ENCODE measurements around the gene DUSP23. TPM values are rescaled to one million over a fixed set of nuclear protein-coding genes. Genes with fewer than 3 reads are reported as not detected.

Gene DUSP23
- total and polyA plus RNA-seq, 2 experiments from 2014 or later, result 56.3 to 97.6 TPM

DNA sequence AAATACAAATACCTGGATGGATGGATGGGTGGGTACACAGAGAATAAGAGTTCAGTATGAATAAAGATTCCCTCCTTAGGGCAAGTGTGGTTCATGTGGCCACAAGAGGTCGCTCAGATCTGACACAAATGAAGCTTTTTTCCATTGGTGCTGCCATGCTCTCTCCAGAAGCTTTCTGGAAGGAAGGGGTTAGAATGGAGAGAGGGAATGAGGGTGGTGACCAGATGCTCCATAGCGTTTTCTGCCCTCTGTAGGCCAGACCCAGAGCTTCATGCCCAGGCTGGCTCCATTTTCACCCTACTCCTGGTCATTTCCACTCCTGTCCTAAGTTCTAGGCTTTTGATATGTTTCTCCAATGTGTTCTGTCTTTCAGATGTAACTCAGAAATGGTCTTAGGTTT is 18.1 kb downstream of the DUSP23 start (continued):
- TF ChIP-seq, protein P1, sequence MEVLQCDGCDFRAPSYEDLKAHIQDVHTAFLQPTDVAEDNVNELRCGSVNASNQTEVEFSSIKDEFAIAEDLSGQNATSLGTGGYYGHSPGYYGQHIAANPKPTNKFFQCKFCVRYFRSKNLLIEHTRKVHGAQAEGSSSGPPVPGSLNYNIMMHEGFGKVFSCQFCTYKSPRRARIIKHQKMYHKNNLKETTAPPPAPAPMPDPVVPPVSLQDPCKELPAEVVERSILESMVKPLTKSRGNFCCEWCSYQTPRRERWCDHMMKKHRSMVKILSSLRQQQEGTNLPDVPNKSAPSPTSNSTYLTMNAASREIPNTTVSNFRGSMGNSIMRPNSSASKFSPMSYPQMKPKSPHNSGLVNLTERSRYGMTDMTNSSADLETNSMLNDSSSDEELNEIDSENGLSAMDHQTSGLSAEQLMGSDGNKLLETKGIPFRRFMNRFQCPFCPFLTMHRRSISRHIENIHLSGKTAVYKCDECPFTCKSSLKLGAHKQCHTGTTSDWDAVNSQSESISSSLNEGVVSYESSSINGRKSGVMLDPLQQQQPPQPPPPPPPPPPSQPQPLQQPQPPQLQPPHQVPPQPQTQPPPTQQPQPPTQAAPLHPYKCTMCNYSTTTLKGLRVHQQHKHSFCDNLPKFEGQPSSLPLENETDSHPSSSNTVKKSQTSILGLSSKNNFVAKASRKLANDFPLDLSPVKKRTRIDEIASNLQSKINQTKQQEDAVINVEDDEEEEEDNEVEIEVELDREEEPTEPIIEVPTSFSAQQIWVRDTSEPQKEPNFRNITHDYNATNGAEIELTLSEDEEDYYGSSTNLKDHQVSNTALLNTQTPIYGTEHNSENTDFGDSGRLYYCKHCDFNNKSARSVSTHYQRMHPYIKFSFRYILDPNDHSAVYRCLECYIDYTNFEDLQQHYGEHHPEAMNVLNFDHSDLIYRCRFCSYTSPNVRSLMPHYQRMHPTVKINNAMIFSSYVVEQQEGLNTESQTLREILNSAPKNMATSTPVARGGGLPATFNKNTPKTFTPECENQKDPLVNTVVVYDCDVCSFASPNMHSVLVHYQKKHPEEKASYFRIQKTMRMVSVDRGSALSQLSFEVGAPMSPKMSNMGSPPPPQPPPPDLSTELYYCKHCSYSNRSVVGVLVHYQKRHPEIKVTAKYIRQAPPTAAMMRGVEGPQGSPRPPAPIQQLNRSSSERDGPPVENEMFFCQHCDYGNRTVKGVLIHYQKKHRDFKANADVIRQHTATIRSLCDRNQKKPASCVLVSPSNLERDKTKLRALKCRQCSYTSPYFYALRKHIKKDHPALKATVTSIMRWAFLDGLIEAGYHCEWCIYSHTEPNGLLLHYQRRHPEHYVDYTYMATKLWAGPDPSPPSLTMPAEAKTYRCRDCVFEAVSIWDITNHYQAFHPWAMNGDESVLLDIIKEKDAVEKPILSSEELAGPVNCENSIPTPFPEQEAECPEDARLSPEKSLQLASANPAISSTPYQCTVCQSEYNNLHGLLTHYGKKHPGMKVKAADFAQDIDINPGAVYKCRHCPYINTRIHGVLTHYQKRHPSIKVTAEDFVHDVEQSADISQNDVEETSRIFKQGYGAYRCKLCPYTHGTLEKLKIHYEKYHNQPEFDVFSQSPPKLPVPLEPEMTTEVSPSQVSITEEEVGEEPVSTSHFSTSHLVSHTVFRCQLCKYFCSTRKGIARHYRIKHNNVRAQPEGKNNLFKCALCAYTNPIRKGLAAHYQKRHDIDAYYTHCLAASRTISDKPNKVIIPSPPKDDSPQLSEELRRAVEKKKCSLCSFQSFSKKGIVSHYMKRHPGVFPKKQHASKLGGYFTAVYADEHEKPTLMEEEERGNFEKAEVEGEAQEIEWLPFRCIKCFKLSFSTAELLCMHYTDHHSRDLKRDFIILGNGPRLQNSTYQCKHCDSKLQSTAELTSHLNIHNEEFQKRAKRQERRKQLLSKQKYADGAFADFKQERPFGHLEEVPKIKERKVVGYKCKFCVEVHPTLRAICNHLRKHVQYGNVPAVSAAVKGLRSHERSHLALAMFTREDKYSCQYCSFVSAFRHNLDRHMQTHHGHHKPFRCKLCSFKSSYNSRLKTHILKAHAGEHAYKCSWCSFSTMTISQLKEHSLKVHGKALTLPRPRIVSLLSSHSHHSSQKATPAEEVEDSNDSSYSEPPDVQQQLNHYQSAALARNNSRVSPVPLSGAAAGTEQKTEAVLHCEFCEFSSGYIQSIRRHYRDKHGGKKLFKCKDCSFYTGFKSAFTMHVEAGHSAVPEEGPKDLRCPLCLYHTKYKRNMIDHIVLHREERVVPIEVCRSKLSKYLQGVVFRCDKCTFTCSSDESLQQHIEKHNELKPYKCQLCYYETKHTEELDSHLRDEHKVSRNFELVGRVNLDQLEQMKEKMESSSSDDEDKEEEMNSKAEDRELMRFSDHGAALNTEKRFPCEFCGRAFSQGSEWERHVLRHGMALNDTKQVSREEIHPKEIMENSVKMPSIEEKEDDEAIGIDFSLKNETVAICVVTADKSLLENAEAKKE (CRISPR knock-in tag; IDR thresholded peaks at IDR 0.05), result peak; percentile 95
- no peak for TF ChIP-seq NANOG (IDR thresholded peaks at IDR 0.05; ENCODE audit: borderline replicate concordance)

DNA sequence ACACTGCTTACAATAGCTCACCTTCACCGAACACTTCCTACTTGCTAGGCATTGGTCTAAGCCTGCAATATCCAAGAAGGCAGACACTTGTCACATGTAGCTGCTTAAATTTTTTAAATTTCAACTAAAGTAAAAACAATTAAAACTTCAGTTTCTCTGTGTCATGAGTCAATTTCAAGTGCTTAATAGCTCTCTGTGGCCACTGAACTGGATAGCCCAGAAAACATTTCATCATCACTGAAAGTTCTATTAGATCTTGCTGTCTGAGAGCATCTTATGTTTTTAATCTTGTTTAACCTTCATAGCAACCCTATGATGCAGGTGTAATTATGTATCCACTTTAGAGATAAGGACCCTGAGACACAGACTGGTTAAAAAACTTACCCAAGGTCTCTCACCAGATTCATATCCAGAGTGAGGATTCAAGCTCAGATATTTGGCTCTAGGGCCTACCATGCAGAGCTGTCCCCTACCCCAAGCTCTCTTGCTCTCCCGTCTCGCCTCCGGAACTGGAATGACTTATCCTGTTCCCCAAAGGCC is 18.8 kb downstream of the DUSP23 start:
- Histone ChIP-seq H3K4me1 (ENCODE audit: insufficient read depth) (no peaks in the 10 kb centered on the region), H3K4me3 (no peak overlapping the region), H3K27ac (ENCODE audit: low read depth) (no peak overlapping the region), H3K36me3 (ENCODE audit: insufficient read depth) (no peaks in the 10 kb centered on the region), H3K79me2 (replicated peaks; ENCODE audit: insufficient read depth) (no peaks in the 10 kb centered on the region), H3K9me2 (ENCODE audit: insufficient read depth) (no peaks in the 10 kb centered on the region), H4K20me1 (replicated peaks; ENCODE audit: insufficient read depth) (no peaks in the 10 kb centered on the region), H3F3A (replicated peaks; ENCODE audit: low read depth) (no peaks in the 10 kb centered on the region), H3K4me2 (no peak overlapping the region), H2AFZ (no peak overlapping the region), H3K27me3 (ENCODE audit: insufficient read depth) (no peaks in the 10 kb centered on the region)
- H3K9me3 Mint-ChIP-seq, result no peaks in the 10 kb centered on the region
- H3K4me3 Mint-ChIP-seq, result no peak overlapping the region
- H3K4me1 Mint-ChIP-seq, result no peaks in the 10 kb centered on the region
- ATAC-seq (no peak), DNase-seq (ENCODE audit: low spot score) (no peak)
- peaks cover 4% of the 10 kb centered on the region for H3K27me3 Mint-ChIP-seq (ENCODE audit: insufficient read depth, low read depth, poor library complexity)
- H3K36me3 Mint-ChIP-seq (ENCODE audit: low read depth), result no peaks in the 10 kb centered on the region
- H3K27ac Mint-ChIP-seq, result no peak overlapping the region
- TF ChIP-seq ZNF331 (CRISPR knock-in tag; IDR thresholded peaks at IDR 0.05; ENCODE audit: low read depth) (no peak), EZH2 (IDR thresholded peaks at IDR 0.05; ENCODE audit: low read depth, unreplicated experiment) (no peak), EZH2phosphoT487 (IDR thresholded peaks at IDR 0.05; ENCODE audit: unreplicated experiment) (no peak), JUNB (IDR thresholded peaks at IDR 0.05; ENCODE audit: unreplicated experiment) (no peak), CREB1 (CRISPR knock-in tag; IDR thresholded peaks at IDR 0.05; ENCODE audit: low read depth) (no peak)
- TF ChIP-seq, protein P2, sequence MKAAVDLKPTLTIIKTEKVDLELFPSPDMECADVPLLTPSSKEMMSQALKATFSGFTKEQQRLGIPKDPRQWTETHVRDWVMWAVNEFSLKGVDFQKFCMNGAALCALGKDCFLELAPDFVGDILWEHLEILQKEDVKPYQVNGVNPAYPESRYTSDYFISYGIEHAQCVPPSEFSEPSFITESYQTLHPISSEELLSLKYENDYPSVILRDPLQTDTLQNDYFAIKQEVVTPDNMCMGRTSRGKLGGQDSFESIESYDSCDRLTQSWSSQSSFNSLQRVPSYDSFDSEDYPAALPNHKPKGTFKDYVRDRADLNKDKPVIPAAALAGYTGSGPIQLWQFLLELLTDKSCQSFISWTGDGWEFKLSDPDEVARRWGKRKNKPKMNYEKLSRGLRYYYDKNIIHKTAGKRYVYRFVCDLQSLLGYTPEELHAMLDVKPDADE (IDR thresholded peaks at IDR 0.05), result no peak
- TF ChIP-seq, protein P3, sequence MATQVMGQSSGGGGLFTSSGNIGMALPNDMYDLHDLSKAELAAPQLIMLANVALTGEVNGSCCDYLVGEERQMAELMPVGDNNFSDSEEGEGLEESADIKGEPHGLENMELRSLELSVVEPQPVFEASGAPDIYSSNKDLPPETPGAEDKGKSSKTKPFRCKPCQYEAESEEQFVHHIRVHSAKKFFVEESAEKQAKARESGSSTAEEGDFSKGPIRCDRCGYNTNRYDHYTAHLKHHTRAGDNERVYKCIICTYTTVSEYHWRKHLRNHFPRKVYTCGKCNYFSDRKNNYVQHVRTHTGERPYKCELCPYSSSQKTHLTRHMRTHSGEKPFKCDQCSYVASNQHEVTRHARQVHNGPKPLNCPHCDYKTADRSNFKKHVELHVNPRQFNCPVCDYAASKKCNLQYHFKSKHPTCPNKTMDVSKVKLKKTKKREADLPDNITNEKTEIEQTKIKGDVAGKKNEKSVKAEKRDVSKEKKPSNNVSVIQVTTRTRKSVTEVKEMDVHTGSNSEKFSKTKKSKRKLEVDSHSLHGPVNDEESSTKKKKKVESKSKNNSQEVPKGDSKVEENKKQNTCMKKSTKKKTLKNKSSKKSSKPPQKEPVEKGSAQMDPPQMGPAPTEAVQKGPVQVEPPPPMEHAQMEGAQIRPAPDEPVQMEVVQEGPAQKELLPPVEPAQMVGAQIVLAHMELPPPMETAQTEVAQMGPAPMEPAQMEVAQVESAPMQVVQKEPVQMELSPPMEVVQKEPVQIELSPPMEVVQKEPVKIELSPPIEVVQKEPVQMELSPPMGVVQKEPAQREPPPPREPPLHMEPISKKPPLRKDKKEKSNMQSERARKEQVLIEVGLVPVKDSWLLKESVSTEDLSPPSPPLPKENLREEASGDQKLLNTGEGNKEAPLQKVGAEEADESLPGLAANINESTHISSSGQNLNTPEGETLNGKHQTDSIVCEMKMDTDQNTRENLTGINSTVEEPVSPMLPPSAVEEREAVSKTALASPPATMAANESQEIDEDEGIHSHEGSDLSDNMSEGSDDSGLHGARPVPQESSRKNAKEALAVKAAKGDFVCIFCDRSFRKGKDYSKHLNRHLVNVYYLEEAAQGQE (IDR thresholded peaks at IDR 0.05; ENCODE audit: unreplicated experiment), result no peak
